Loucy (cell line): Measurements from ENCODE around the gene STX8.
"Not testable (repeated sequence)": the region's sequence is repeated elsewhere in the genome, so short reads cannot be mapped to it uniquely, and the experiment has no call there.

Experiments used
- H2AFZ ChIP-seq: fragments of 200-600 bp; sonication (generic); 2 replicates; pipeline ENCODE4 v1.6.0; 2016; ENCODE audit warnings: antibody characterized with exemption, mild to moderate bottlenecking, low read length, moderate library complexity
- H3F3A ChIP-seq: fragments of 200-600 bp; 2 replicates; pipeline ENCODE4 v1.6.0; 2016; ENCODE audit warnings: antibody characterized with exemption, low read depth, mild to moderate bottlenecking
- H3K27me3 ChIP-seq: fragments of 200-600 bp; sonication (generic); 2 replicates; pipeline ENCODE4 v1.6.1; 2014; ENCODE audit warnings: low read length, mild to moderate bottlenecking; ENCODE audit not compliant: insufficient read depth, poor library complexity, severe bottlenecking
- H3K36me3 ChIP-seq: fragments of 200-600 bp; sonication (generic); 2 replicates; pipeline ENCODE4 v1.6.1; 2016; ENCODE audit warnings: low read length; ENCODE audit not compliant: insufficient read depth
- H3K4me1 ChIP-seq: fragments of 200-600 bp; sonication (generic); 2 replicates; pipeline ENCODE4 v1.5.1; 2014; ENCODE audit warnings: low read length, mild to moderate bottlenecking; ENCODE audit not compliant: insufficient read depth, poor library complexity, severe bottlenecking
- H3K4me2 ChIP-seq: fragments of 200-600 bp; sonication (generic); 2 replicates; pipeline ENCODE4 v1.6.0; 2014; ENCODE audit warnings: antibody characterized with exemption, low read length, low read depth, mild to moderate bottlenecking; ENCODE audit not compliant: poor library complexity, severe bottlenecking
- H3K4me3 ChIP-seq: fragments of 200-600 bp; sonication (generic); 2 replicates; pipeline ENCODE4 v1.5.1; 2014; ENCODE audit warnings: low read length, mild to moderate bottlenecking, mixed read lengths; ENCODE audit not compliant: poor library complexity, severe bottlenecking
- H3K79me2 ChIP-seq: fragments of 200-600 bp; sonication (generic); 2 replicates; pipeline ENCODE4 v1.6.1; 2014; ENCODE audit warnings: low read length; ENCODE audit not compliant: insufficient read depth
- H3K9ac ChIP-seq: fragments of 200-600 bp; sonication (generic); 2 replicates; pipeline ENCODE4 v1.6.0; 2014; ENCODE audit warnings: mild to moderate bottlenecking, low read depth, low read length, moderate library complexity; ENCODE audit not compliant: poor library complexity, severe bottlenecking
- H3K9me2 ChIP-seq: fragments of 200-600 bp; sonication (generic); replicated peaks from 2 replicates; pipeline ENCODE4 v1.6.1; 2016; ENCODE audit warnings: low read depth, low read length, mixed read lengths
- H3K9me3 ChIP-seq: fragments of 200-600 bp; sonication (generic); 2 replicates; pipeline ENCODE4 v1.6.1; 2014; ENCODE audit warnings: mild to moderate bottlenecking, antibody characterized with exemption, low read length, low read depth; ENCODE audit not compliant: insufficient read depth
- H4K20me1 ChIP-seq: fragments of 200-600 bp; sonication (generic); 2 replicates; pipeline ENCODE4 v1.6.0; 2014; ENCODE audit warnings: antibody characterized with exemption, low read length, mild to moderate bottlenecking; ENCODE audit not compliant: insufficient read depth, poor library complexity, severe bottlenecking
- CTCF ChIP-seq: fragments of 200-600 bp; sonication (generic); conservative IDR thresholded peaks from 2 replicates; pipeline ENCODE4 v1.5.1; 2014; ENCODE audit warnings: mild to moderate bottlenecking, antibody characterized with exemption, low read length
- EZH2phosphoT487 ChIP-seq: fragments of 200-600 bp; IDR thresholded peaks from 2 replicates; pipeline ENCODE4 v1.6.1; 2018; ENCODE audit warnings: antibody characterized with exemption, mild to moderate bottlenecking, moderate library complexity, borderline replicate concordance

Gene STX8

DNA sequence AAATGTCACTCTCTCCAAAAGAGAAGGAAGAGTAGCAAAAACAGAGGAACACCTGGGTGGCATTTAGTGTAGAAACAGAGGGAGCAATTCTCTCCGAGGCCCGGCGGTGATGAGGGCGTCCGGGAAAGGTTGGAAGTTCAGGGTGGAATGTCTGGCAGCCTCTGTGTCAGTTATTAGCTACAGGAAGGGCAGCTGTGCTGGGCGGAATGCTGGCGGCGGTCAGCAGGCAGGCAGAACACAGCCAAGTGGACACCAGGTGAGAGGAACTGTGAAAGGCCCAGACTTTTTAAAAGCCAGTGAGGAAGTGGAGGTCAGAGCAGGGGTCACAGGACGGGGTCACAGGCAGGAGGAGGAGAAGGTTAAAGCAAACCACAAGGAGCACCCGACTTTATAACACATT, 316.2 kb downstream of the STX8 start:
- Histone ChIP-seq H3K9ac (no peak overlapping the region), H3F3A (no peaks in the 10 kb centered on the region), H3K9me2 (no peaks in the 10 kb centered on the region), H3K4me2 (no peak overlapping the region), H3K27me3 (no peaks in the 10 kb centered on the region), H3K36me3 (no peaks in the 10 kb centered on the region), H3K4me3 (no peak overlapping the region), H4K20me1 (no peaks in the 10 kb centered on the region), H3K79me2 (no peaks in the 10 kb centered on the region), H2AFZ (no peak overlapping the region), H3K9me3 (no peaks in the 10 kb centered on the region), H3K4me1 (peaks cover 9% of the 10 kb centered on the region)
- no peak for TF ChIP-seq CTCF
- TF ChIP-seq EZH2phosphoT487: no peak

DNA sequence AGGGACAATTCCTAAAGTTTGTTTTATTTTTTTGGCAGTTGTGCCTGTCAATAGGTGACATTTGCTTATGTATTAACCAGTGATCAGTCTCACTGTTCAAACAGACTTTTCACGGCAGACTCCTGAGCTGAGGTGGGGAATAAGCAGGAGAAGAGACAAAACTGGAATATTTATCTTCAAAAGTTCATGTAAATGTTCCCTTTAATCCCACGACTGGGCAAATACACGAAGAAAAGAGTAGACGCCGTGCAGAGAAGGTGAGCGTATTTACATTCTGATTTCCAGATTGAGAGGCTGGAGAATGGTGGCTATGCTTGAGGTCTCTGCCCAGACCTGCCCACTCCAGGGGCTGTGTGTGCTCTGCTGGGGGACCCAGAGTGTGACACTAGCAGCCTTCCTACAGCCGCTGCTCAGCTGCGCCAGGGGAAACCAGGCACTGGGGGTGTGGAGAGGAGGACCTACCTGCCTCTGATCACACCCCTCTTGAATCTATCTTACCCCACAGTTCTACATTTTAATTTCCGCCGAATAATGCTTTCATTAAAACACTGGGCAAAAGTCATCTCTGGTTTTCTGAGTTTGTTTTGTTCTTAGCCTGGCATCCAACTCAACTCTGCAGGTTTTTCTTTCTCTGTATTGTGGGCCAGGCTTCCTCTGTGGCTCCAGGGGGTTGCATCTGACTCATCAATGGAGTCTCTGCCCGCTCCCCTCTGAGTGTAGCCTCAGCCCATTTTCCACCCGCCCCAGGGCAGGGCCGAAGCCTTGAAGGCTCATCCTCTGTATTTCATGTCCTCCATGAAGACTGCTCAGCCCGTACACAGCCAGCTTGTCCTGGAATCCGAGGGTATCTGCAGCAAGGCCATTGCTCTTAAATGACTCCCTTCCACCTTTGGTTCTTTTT, 317.3 kb downstream of the STX8 start:
- no peaks in the 10 kb centered on the region for H3K9me3 ChIP-seq
- H3K4me2 ChIP-seq: no peak overlapping the region
- H2AFZ ChIP-seq: no peak overlapping the region
- H3K4me1 ChIP-seq: peaks cover 9% of the 10 kb centered on the region
- no peaks in the 10 kb centered on the region for H3K27me3 ChIP-seq
- TF ChIP-seq CTCF (no peak), EZH2phosphoT487 (no peak)
- H3K4me3 ChIP-seq: no peak overlapping the region
- H3K36me3 ChIP-seq: no peaks in the 10 kb centered on the region
- H3K79me2 ChIP-seq: no peaks in the 10 kb centered on the region
- no peaks in the 10 kb centered on the region for H3K9me2 ChIP-seq
- H3F3A ChIP-seq: no peaks in the 10 kb centered on the region
- no peak overlapping the region for H3K9ac ChIP-seq
- no peaks in the 10 kb centered on the region for H4K20me1 ChIP-seq

DNA sequence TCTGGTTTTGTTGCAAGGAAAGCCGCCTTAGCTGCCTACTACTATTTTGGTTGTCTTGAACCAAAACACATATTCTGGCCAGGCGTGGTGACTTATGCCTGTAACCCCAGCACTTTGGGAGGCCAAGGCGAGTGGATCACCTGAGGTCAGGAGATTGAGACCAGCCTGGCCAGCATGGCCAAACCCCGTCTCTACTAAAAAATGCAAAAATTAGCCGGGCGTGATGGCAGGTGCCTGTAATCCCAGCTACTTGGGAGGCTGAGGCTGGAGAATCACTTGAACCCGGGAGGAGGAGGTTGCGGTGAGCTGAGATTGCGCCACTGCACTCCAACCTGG, 318.0 kb downstream of the STX8 start:
- H3K9ac ChIP-seq, H3K4me3 ChIP-seq, H3F3A ChIP-seq, H3K9me2 ChIP-seq, H3K9me3 ChIP-seq, H3K4me2 ChIP-seq, H2AFZ ChIP-seq, H3K27me3 ChIP-seq, H3K36me3 ChIP-seq, H3K79me2 ChIP-seq, H4K20me1 ChIP-seq: not testable (repeated sequence)
- H3K4me1 ChIP-seq: peaks cover 12% of the 10 kb centered on the region
